Left renal cortex interstitium (tissue), 4 donors: ENCODE results near the gene CST4. TPM values are rescaled to one million over a fixed set of nuclear protein-coding genes. Genes with fewer than 3 reads are reported as not detected.
"Not testable (repeated sequence)": the region's sequence is repeated elsewhere in the genome, so short reads cannot be mapped to it uniquely, and the experiment has no call there.

Source experiments
- DNase-seq, 4 donors: peaks; one replicate each; pipeline ENCODE4 v3.0.0-alpha.2; 2013; ENCODE audit warnings: low read depth in 4 of 4, low spot score in 2 of 4, missing footprints in 1 of 4
- polyA plus RNA-seq, 4 donors: library from polyadenylated mRNA; unstranded; fragments of 120-200 nt; gene quantifications; one replicate each; pipeline ENCODE4 v1.2.1, GENCODE V29; 2013; ENCODE audit not compliant: insufficient read length in 4 of 4

CST4 gene
- polyA plus RNA-seq, 4 donors: not detected

DNA sequence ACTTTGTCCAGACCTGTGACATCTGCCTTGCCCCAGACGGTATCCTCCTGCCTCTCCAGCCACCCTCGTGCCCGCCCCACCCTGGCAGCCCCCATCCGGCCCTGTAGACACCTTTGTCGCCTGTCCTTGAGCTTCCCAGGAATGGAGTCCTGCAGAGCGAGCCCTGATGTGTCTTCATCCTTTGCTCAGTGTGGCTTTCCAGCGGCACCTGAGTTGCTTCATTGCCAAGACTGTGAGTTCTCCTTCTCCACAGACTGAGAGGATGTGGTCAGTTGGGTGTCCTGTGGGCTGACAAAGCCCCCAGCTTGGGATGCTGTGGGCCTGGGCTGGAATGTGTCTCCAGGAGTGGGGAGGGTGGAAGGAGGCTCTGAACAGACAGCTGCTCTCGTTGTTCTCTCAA, 1.7 kb upstream of the CST4 start:
- DNase-seq: no peak

DNA sequence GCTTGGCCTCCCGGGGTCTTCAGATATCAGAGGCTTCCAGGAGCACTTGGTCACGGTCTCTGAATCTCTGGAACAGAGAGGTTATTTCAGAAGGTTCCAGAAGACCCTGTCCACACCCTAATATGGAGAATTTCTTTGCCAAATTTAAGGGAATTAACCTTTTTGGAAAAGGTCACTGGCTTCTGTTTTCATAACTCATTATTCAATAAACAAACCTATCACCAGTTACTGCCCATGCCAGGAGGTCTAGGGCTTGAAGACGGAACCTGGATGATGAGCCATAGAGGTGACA, 507 bp upstream of the CST4 start:
- no peak for DNase-seq

DNA sequence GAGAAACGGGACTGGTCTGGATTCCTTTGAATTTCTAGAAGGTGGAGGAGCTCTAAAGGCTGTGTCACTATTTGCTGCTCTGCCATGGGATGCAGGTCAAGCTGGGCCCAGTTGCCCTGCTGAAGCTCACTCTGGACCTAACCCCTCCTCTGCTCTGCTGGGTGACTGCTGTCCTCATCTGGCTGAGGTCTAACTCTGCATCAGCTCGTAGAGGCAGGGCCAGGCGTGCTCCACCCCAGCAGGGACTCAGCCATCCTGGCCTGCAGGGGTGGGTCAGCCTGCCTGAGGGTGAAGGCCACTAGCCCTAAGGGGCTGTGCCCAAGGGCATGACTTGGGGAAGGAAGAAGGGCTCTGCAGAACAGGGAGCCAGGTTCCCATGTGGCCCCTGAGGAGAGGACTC, 852 bp downstream of the CST4 start:
- no peak for DNase-seq

DNA sequence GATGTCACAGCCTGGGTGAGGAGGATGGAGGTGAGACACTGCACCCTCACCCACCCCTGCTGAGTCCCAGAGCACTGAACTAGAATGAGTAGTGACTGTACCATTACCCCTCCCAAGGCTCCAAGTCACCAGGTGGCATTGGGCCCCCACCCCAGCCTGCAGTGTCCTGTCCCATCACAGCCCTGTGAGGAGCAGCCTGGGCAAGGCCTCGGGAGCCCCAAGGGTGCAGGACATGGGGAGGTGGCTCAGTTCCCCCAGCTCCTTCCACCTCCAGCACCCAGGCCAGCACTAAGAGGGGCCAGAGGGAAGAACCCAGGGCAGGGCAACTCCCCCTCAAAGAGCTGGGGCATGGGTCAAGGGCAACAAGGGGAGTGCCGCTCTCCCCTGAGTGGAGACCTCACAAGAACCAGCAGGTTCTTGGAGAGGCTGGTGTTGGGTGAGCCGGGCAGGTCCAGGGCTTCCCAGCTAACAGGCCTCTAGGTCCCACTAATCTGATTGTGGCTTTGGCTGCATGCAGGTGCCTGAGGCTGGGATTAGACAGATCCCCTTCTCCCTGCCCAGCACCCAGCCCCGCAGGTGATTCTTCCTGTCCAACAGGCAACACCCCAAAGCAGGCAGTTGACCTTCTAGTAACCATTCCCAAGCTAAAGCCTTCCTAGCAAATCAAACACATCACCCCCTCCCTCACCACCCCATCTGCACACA, 2.6 kb downstream of the CST4 start:
- DNase-seq: no peak

DNA sequence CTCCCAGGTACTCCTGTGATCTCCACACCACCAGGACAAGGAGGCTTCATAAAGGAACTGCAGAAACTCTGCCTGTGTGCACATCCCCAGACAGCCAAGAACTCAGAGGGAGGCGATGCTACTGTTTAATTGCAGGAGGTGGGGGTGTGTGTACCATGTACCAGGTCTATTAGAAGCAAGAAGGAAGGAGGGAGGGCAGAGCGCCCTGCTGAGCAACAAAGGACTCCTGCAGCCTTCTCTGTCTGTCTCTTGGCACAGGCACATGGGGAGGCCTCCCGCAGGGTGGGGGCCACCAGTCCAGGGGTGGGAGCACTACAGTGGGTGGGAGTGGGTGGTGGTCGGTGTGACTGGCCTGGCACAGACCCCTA, 3.3 kb downstream of the CST4 start:
- DNase-seq: not testable (repeated sequence)

DNA sequence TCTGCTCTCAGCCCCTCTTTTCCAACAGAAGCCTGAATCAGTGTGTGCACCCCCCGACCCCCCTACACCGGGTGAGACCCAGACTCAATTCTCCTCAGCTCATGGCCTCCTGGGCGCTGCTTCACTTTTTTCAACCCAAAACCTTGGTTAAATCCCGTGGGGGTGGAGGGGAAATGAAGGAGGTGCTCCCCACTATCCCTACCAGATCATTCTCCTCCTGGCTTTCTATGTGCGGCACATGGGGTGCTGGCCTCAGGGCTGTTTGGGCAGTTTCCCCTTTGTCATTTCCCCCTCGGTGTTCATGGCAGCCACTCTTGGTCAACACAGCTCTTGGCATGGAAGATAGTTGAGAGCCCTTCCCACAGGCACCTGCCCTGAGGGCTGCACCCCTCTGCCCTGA, 4.6 kb downstream of the CST4 start:
- DNase-seq: no peak

DNA sequence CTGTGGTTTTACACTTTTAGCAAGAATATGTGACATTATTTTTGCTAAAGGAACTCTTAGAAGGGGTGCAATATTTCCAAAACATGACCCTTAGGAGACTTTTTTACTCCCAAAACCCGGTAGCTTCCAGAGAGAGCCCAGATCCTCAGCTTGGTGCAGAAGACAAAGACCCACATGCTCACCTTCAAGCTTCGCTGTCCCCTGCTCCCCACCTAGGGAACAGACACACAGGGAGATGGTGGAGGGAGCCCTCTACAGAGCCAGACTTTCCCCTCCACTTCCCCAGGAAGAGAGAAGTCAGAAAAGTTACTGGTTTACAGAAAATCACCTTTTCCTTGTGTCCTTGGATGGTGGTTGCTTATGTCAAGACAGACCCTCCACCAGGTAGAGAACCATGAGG, 5.0 kb downstream of the CST4 start:
- no peak for DNase-seq

DNA sequence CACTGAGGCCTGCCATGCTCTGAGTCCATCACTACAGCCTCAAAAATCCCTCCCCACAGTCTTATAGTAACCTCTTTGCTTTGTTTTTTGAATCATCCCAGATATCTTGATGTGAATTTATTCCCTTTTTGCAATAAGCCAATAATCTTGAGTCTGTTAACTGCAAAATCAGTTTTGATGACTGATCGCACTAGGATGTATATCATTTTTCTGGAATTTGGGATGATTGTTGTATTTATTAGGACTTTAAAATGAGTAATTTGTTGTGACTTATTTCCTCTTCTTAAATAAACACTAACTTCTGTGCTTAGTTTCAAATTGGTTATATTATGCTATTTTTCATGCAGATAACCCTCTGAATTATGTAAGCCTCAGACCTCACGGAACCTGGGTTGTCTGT, 5.6 kb downstream of the CST4 start:
- DNase-seq: no peak

DNA sequence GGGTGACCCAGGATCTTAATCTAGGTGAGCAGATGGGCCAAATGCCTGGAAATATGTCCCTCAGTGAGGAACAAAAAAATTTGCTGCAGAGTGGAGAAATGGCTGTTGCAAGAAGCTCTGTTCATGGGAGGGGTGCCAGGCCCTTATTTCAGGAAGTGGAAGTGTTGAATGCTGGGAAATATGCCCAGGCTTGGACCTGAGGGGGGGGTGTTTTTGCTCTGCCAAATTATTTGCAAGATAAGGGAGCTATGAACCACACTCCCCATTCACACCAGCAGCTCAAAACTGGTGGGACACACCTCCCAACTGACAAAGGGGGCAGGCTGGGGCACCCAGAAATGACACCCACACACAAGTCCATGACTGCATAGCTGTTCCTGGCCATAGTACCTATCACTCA, 8.7 kb downstream of the CST4 start:
- no peak for DNase-seq

DNA sequence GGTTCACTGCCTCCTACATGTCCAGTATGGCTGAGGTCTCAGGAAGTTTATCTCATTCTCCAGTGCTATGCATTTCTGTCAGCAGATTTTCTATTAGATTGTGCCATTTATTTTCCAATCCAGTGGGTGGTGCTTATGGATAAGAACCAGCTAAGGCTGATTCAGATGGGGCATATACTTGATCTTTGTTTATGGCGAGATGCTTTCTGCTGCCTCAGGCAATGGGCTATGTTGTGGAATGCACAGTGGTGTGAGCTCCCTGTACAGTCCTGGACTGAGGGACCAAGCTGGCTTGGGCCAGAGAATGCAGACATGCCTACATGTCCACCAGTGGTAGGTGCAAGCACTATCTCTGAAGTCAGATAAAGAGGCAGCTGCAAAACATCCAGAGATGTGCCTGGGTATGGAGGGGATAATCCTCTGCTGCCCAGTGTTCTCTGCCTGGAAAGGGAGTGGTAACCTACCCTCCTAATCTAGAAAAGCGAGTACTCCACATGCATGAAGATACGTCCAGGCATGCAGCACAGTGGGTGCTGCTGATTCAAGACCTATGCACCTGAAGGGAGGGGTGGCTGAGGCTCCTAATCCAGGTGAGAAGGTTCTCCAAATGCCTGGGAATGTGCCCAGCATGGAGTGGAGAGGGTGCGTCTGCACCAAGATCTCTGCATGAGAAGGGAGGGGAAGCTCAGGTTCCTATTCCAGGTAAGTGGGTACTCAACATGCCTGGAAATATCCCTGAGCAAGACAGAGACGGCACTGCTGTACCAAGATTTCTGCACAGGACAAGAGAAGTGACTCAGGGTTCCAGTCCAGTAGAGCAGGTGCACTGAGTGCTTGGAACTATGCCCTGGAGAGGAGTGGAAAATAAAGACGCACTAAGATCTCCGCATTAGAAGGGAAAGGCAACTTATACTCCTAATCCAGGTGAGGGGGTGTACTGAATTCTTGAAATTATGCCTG, 9.4 kb downstream of the CST4 start:
- DNase-seq: no peak

DNA sequence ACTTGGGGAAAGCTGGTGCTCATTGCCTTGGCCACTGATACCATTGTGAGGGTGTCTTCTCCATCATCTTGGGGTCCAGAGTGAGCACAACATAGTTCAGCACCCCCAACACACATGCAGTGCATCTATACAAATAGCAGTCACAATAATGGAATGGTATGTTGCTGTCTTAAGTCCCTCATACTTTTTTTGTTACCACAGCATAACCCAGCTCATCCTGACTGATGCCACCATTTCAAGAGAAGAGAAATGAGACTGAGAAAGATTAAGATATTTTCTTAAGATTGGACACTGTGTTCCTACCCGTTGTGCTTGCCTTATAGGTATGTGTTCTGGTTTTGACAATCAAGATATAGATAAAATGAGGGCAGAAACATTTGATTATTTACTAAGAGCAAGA, 15.6 kb downstream of the CST4 start:
- DNase-seq: no peak

DNA sequence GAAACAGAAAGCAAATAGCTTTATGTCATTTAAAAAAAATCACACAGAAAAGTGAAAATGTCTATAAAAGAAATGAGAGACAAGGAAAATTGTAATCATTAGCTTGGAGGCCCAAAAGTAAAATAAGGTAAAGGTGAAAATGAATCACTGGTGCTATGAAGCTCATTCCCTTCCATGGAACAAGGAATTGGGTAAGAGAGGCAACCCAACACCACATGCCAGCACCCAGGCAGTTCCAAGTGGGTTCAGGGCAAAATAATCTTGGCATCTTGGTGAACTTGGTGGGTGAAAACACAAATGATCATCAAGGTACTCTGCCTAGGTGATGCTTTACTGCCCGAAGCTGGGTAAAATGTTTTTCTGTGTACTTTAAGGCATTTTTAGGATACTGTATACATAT, 16.7 kb downstream of the CST4 start:
- no peak for DNase-seq

DNA sequence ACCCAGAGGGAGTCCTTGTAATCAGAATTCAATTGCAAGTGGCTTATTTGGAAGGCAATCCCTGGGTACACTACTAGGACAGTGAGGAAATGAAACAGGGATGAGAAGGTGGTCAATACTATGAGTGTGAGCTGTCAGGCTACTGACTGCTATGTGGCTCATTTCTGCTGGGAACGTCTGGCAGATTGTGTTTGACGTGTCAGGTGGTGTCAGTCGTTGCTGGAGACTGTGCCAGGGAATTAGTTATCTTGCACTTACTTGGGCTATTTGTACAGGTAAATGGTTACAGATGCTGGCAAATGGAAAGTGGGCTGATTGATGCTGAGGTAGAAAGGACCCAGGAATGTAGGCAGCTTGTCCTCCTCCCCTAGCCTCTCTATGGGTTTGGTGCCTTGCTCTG, 17.4 kb downstream of the CST4 start:
- DNase-seq: no peak

DNA sequence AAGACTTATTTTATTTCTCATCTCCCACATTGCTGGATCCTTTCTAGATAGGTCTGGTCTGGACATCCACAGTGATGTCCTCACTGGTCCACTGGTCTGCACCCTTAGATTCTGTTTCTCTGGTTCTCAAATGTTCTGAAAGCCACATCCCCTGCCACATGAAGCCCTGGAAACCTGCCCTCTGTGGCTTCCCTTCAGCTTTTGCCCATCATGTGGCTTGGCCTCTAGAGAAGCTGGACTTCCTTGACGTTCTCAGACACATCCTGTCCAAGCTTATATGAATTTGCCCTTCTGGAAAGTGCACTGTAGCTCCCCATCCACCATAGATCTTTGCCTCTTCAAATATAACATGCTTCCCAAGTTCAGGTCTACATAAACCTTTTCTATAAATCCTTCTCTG, 18.5 kb downstream of the CST4 start:
- DNase-seq: no peak

DNA sequence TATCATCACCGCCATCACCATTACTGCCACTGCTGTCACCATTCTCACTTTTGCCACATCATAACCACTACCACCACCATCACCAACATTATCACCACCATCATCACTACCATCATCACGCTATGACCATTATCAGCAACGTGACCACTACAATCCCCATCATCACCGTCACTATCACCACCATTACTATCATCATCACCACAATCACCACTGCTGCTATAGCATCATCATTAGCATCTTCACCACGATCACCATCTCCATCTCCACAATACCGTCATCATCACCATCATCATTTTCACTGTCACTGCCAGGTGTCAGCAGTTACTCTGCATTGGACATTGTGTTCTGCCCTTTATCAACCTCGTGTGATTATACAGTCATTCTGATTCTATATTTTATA, 19.0 kb downstream of the CST4 start:
- no peak for DNase-seq

DNA sequence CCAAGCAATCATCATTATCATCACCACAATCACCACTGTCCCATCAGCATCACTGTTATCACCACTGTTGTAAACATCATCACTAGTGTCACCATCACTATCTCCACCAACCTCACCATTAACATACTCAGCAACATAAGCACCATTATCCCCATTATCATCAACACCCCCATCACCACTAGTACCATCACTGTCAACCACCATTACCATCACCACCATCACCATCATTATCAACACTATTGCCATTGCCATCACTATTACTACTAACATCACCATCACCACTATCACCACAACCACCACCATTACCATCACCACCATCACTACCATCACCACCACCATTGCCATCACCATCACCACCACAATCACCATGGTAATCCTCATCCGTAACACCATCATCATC, 19.5 kb downstream of the CST4 start:
- DNase-seq: no peak

DNA sequence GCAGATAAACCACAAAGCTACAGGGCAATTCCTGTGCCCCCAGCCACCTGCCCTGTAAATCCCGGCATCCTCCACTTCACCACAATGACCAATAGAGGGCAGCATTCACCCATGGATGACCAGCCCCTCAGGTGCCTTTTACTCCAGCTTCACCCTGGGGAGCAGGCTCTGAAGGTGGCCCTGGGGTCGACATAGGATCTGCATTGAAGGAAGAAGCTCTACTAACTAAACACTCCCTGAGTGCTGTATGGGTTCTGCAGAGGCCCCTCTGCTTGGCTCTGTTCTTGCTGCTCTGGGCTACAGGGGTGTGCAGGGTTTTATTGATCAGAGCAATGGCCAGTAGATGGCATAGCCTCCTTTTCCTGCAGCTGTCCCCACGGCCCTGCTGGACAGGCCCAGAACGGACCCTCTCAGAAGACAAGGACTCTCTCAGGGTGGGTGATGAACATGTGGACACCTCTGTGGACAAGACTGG, 20.3 kb downstream of the CST4 start:
- peak in 3 of 4 donors; percentile 16 to 48 (median 26) for DNase-seq

DNA sequence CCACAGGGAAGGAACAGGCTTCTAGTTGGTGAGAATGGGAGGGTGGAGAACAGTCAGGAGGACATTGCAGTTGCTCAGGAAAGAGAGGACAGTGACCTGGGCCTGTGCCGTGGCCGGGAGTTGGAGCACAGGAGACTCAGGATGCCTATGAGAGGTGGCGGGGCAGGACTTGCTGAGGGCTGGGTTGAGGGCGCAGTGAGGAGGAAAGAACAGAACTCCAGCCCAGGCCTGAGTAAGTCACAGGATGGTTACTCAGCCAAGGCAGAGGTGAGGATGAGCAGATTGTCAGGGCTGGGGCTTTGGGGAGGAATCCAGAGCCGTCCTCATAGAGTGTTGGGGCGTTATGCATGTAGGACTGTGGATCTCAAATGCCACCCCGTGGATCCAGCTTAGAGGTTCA, 21.2 kb downstream of the CST4 start:
- no peak for DNase-seq

DNA sequence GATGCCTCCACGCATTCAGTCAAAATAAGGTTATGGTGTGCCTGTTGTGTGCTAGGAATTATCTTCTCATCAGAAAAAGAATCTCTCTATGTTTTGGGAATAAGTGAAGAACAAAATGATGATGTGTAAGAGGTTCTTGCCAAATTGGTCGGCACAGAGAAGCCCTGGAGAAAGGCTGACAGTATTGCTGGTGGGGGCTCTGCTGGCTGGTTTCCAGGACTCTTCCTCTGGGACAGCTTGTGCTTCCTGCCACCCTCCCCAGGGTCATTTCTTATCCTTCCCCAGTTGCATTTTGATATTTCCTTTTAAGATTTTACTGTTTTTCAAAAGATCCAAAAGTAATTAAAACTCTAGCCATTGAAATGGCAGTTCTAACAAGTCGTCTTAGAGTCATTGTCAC, 22.1 kb downstream of the CST4 start:
- DNase-seq: no peak

DNA sequence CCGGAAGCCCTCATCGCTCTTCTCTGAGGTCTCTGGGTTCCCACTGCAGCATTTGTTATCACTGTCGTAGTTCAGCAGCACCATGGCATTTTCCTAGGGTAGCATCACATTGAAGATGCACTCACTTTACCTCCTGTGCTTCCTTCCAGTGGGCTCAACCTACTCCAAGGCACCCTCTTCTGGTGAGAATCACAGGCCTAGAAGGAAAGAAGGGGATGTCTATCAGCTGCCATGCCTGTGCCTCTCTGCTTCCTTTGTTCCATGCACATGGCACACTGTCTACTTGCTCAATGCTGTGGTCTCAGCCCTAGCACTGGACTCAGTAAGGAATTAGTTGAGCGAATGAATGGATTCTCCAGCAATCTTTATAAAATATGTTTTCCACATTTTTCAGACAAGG, 22.6 kb downstream of the CST4 start:
- DNase-seq: no peak

DNA sequence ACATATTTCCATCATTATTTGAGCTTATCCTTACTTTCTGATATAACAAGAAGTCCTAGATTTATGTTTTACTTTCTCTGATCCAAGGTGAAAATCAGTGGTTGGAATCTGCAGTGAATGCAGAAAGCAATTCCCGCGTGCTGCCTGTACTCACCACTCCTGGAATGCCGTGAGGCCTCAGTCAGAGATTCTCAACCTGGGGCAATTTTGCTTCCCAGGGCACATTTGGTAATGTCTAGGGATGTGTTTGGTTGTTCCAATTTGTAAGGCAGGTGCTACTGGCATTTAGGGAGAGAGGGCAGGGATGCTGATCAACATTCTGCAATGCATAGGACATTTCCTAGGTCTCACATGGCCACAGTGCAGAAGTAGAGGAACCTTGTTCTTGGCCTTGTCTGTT, 23.9 kb downstream of the CST4 start:
- DNase-seq: no peak

DNA sequence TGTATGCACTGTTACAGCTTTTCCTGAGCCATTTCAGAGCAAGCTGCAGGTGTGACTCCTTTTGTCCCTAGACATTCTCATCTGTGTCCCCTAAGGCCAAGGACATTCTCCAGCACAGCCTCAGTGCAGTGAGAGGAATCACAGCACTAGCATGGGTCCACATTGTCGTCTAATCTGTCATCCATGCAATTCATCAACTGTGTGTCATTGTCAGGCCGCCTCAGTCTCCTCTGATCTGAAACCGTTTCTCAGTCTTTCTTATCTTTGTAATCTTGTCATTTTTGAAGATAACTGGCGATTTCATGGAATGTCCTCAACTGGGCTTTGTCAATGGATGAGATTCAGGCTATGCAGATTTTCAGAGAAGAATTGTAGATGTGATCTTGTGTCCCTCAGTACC, 24.8 kb downstream of the CST4 start:
- DNase-seq: not testable (repeated sequence)
